ENCODE measurements around the gene TENM3. TPM values are rescaled to one million over a fixed set of nuclear protein-coding genes. Genes with fewer than 3 reads are reported as not detected.

TENM3 gene
- total and polyA plus RNA-seq, 2 donors from 2014 or later, result 0.58 to 6.8 TPM

DNA sequence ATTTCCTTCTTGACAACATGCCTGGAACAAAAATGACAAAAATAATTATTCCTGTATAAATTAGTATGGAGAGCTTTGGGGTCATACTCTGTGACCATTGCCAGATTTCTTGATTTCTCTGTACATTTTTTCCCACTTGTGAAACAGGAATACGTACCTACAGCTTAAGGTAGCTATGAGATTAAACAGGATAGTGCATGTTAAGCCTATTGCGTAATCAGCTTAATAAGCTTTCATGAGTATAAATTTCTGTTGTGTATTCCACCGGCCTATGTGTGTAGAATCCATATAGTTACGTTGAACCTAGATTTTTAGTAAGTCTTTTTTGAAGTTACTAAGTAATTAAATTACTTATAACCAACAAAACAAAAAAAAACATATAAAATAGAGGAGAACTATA lies 339.0 kb downstream of the TENM3 start:
- intact Hi-C loops (cut with DNase I), result no loop called here
- no peak for FAIRE-seq

GRCh38 chr4:182583703-182584415 lies 340.7 kb downstream of the TENM3 start:
- no peak for DNase-seq
- FAIRE-seq, result no peak
- Histone ChIP-seq H3K27ac (ENCODE audit: low read depth in 2 of 2, low read length in 2 of 2) (no peak overlapping the region), H3K4me1 (ENCODE audit: control insufficient read depth in 2 of 3, insufficient read depth in 2 of 3, low read depth in 1 of 3, low read length in 3 of 3) (no peaks in the 10 kb centered on the region), H3K9me3 (ENCODE audit: control insufficient read depth in 2 of 3, insufficient read depth in 1 of 3, low read length in 3 of 3) (peaks cover 0 to 2% (median 0%) of the 10 kb centered on the region in 3 donors), H3K27me3 (ENCODE audit: control insufficient read depth, insufficient read depth, low read length) (no peaks in the 10 kb centered on the region), H3K4me3 (ENCODE audit: low read length in 3 of 3) (no peak overlapping the region), H3K36me3 (ENCODE audit: control insufficient read depth in 2 of 3, insufficient read depth in 3 of 3, low read length in 3 of 3) (no peaks in the 10 kb centered on the region), H3K9ac (ENCODE audit: low read length in 3 of 3) (no peak overlapping the region)
- intact Hi-C loops (cut with DNase I), result no loop called here
- no peak for TF ChIP-seq CTCF (IDR thresholded peaks at IDR 0.05; ENCODE audit: borderline replicate concordance, extremely low read depth, insufficient read depth)

More for the DNA sequence above, 339.0 kb downstream of the TENM3 start:
- no peaks in the 10 kb centered on the region for H3K4me1 ChIP-seq (ENCODE audit: control insufficient read depth in 2 of 3, insufficient read depth in 2 of 3, low read depth in 1 of 3, low read length in 3 of 3)
- no peaks in the 10 kb centered on the region for H3K27me3 ChIP-seq (ENCODE audit: control insufficient read depth, insufficient read depth, low read length)
- H3K9me3 ChIP-seq (ENCODE audit: control insufficient read depth in 2 of 3, insufficient read depth in 1 of 3, low read length in 3 of 3), result no peaks in the 10 kb centered on the region
- no peak overlapping the region for H3K4me3 ChIP-seq (ENCODE audit: low read length in 3 of 3)
- no peak overlapping the region for H3K27ac ChIP-seq (ENCODE audit: low read depth in 2 of 2, low read length in 2 of 2)
- no peaks in the 10 kb centered on the region for H3K36me3 ChIP-seq (ENCODE audit: control insufficient read depth in 2 of 3, insufficient read depth in 3 of 3, low read length in 3 of 3)
- no peak for TF ChIP-seq CTCF (IDR thresholded peaks at IDR 0.05; ENCODE audit: borderline replicate concordance, extremely low read depth, insufficient read depth)
- DNase-seq, result no peak
- no peak overlapping the region for H3K9ac ChIP-seq (ENCODE audit: low read length in 3 of 3)

GRCh38 chr4:182585321-182585720 lies 342.1 kb downstream of the TENM3 start:
- no peak overlapping the region for H3K4me3 ChIP-seq (ENCODE audit: low read length in 3 of 3)
- no peaks in the 10 kb centered on the region for H3K27me3 ChIP-seq (ENCODE audit: control insufficient read depth, insufficient read depth, low read length)
- FAIRE-seq (no peak), DNase-seq (no peak)
- no peak overlapping the region for H3K27ac ChIP-seq (ENCODE audit: low read depth in 2 of 2, low read length in 2 of 2)
- H3K9me3 ChIP-seq (ENCODE audit: control insufficient read depth in 2 of 3, insufficient read depth in 1 of 3, low read length in 3 of 3), result peaks cover 0 to 8% (median 0%) of the 10 kb centered on the region in 3 donors
- no peaks in the 10 kb centered on the region for H3K36me3 ChIP-seq (ENCODE audit: control insufficient read depth in 2 of 3, insufficient read depth in 3 of 3, low read length in 3 of 3)
- no peak overlapping the region for H3K9ac ChIP-seq (ENCODE audit: low read length in 3 of 3)
- intact Hi-C loops (cut with DNase I), result no loop called here
- no peak for TF ChIP-seq CTCF (IDR thresholded peaks at IDR 0.05; ENCODE audit: borderline replicate concordance, extremely low read depth, insufficient read depth)
- H3K4me1 ChIP-seq (ENCODE audit: control insufficient read depth in 2 of 3, insufficient read depth in 2 of 3, low read depth in 1 of 3, low read length in 3 of 3), result no peaks in the 10 kb centered on the region
